Measurements from ENCODE around the gene FRAS1.

GRCh38 chr4:78524009-78524408 lies 466.9 kb downstream of the FRAS1 start:
- TF ChIP-seq POLR2A (IDR thresholded peaks at IDR 0.05) = no peak
- TF ChIP-seq POLR2AphosphoS5 (IDR thresholded peaks at IDR 0.05) = no peak

All from prostate gland (tissue), 1 donor.